B cell (primary cell): ENCODE measurements around the gene NAALADL1. TPM values are rescaled to one million over a fixed set of nuclear protein-coding genes. Genes with fewer than 3 reads are reported as not detected.

Experiments
- ATAC-seq: fragments of 200-7000 bp; cut with Tn5 transposase; one replicate; pipeline ENCODE4 v1.10.0; 2021; ENCODE audit warnings: low read depth, mild to moderate bottlenecking, moderate number of reproducible peaks, moderate library complexity
- CTCF ChIA-PET: fragments of 350-600 bp; sonication (Branson Sonifier 250); formaldehyde crosslinking; loops from one replicate; lab custom pipeline; 2021; ENCODE audit warnings: antibody characterized with exemption, inconsistent platforms; lab: Charles Lee
- POLR2A ChIA-PET: fragments of 350-600 bp; sonication (Branson Sonifier 250); formaldehyde crosslinking; loops from one replicate; lab custom pipeline; 2021; ENCODE audit warnings: antibody characterized with exemption; lab: Charles Lee
- DNase-seq: peaks from one replicate; pipeline ENCODE4 v3.0.0; 2013
- H2AFZ ChIP-seq: 2 replicates; pipeline ENCODE4 v1.6.1; 2012; ENCODE audit warnings: mild to moderate bottlenecking, low read depth, low read length; ENCODE audit not compliant: insufficient read depth, poor library complexity, severe bottlenecking
- H3K27ac ChIP-seq, 2 donors: 1 replicate in 1 of 2; 2 replicates in 1 of 2; pipeline ENCODE4 v1.5.1; 2012 to 2013; ENCODE audit warnings: low read length in 2 of 2, mild to moderate bottlenecking in 2 of 2, moderate library complexity in 1 of 2
- H3K27me3 ChIP-seq, 4 experiments: fragments of 200-600 bp in 1 of 4; sonication (generic) in 1 of 4; replicated peaks in 1 of 4; 1 replicate in 2 of 4; 2 replicates in 2 of 4; pipeline versions ENCODE4 v1.6.1 to v1.7.0; 2013 to 2016; ENCODE audit warnings: low read length in 3 of 4, mild to moderate bottlenecking in 2 of 4, mixed read lengths in 1 of 4, moderate library complexity in 1 of 4; ENCODE audit not compliant: insufficient read depth in 4 of 4, control insufficient read depth in 3 of 4; ENCODE audit errors: control extremely low read depth in 1 of 4
- H3K36me3 ChIP-seq, 2 experiments: replicated peaks in 1 of 2; 1 replicate in 1 of 2; 2 replicates in 1 of 2; pipeline versions ENCODE4 v1.6.1 to v1.7.1; 2013; ENCODE audit warnings: low read length in 1 of 2; ENCODE audit not compliant: insufficient read depth in 2 of 2, control insufficient read depth in 1 of 2; ENCODE audit errors: control extremely low read depth in 1 of 2, extremely low read depth in 1 of 2
- H3K4me1 ChIP-seq, 2 donors: fragments of 200-600 bp in 1 of 2; sonication (generic) in 1 of 2; 1 replicate in 1 of 2; 2 replicates in 1 of 2; pipeline versions ENCODE4 v1.5.1 to v1.6.1; 2013 to 2017; ENCODE audit warnings: low read length in 2 of 2; ENCODE audit not compliant: control insufficient read depth in 2 of 2, insufficient read depth in 2 of 2
- H3K4me2 ChIP-seq: replicated peaks from 2 replicates; pipeline ENCODE3; 2012; ENCODE audit warnings: mild to moderate bottlenecking, low read depth, low read length; ENCODE audit not compliant: poor library complexity, severe bottlenecking
- H3K4me3 ChIP-seq, 5 experiments: fragments of 200-600 bp in 1 of 5; sonication (generic) in 1 of 5; 1 replicate in 3 of 5; 2 replicates in 2 of 5; pipeline versions ENCODE4 v1.5.1 to v1.7.0; 2011 to 2016; ENCODE audit warnings: low read length in 4 of 5, mild to moderate bottlenecking in 4 of 5, low read depth in 2 of 5, control low read depth in 1 of 5, moderate library complexity in 1 of 5; ENCODE audit not compliant: insufficient read depth in 1 of 5; ENCODE audit errors: control extremely low read depth in 1 of 5, extremely low read depth in 1 of 5
- H3K79me2 ChIP-seq: fragments of 200-600 bp; sonication (generic); one replicate; pipeline ENCODE4 v1.6.0; 2016; ENCODE audit warnings: low read length; ENCODE audit not compliant: control insufficient read depth, insufficient read depth
- H3K9ac ChIP-seq: fragments of 200-600 bp; sonication (generic); 2 replicates; pipeline ENCODE4 v1.6.1; 2017; ENCODE audit warnings: mild to moderate bottlenecking, low read length, moderate library complexity
- H3K9me3 ChIP-seq, 3 donors: one replicate each; pipeline versions ENCODE4 v1.6.1 to v1.7.1; 2013; ENCODE audit warnings: low read length in 2 of 3; ENCODE audit not compliant: control insufficient read depth in 2 of 3, insufficient read depth in 1 of 3; ENCODE audit errors: control extremely low read depth in 1 of 3
- H4K20me1 ChIP-seq: 2 replicates; pipeline ENCODE4 v1.6.0; 2012; ENCODE audit warnings: mild to moderate bottlenecking, low read length; ENCODE audit not compliant: insufficient read depth, control insufficient read depth, poor library complexity, severe bottlenecking
- H3K27ac Mint-ChIP-seq: one replicate; pipeline ENCODE4 v1.8.0; 2021; ENCODE audit warnings: mixed read lengths
- H3K27me3 Mint-ChIP-seq: one replicate; pipeline ENCODE4 v1.8.0; 2021; ENCODE audit warnings: mixed read lengths
- H3K4me1 Mint-ChIP-seq: one replicate; pipeline ENCODE4 v1.8.0; 2021; ENCODE audit warnings: mixed read lengths
- H3K4me3 Mint-ChIP-seq: one replicate; pipeline ENCODE4 v1.8.0; 2021; ENCODE audit warnings: mixed read lengths
- H3K9me3 Mint-ChIP-seq: one replicate; pipeline ENCODE4 v1.8.0; 2022; ENCODE audit warnings: mixed read lengths; ENCODE audit not compliant: insufficient read depth
- EZH2 ChIP-seq: IDR thresholded peaks from 2 replicates; pipeline ENCODE4 v1.6.1; 2012; ENCODE audit warnings: borderline replicate concordance, low read depth, mild to moderate bottlenecking, moderate library complexity, low read length; ENCODE audit not compliant: insufficient read depth, poor library complexity, severe bottlenecking
- WGBS: methylation state at CpG from one replicate; pipeline ENCODE4 v1.1.5; 2013; ENCODE audit warnings: missing lambda C conversion rate; ENCODE audit not compliant: insufficient coverage; 5-methylcytosine and 5-hydroxymethylcytosine counted together
- intact Hi-C: fragments of 100-400 bp; cut with micrococcal nuclease; formaldehyde crosslinking; loops from one replicate; pipeline ENCODE4 v1.10.0; 2022
- polyA minus RNA-seq: library from RNA; depleted of rRNA, polyadenylated mRNA; stranded (reverse); fragments of >200 nt; gene quantifications from 2 replicates; pipeline ENCODE4 v1.2.3, GENCODE V29; 2012
- polyA plus RNA-seq: library from polyadenylated mRNA; depleted of rRNA; stranded (reverse); fragments of >200 nt; gene quantifications from 2 replicates; pipeline ENCODE4 v1.2.3, GENCODE V29; 2012
- total RNA-seq, 2 donors: library from RNA; stranded (reverse); fragments of 120-200 nt in 1 of 2; gene quantifications; 1 replicate in 1 of 2; 2 replicates in 1 of 2; pipeline versions ENCODE4 v1.2.3 to v1.2.4, GENCODE V29; 2013 to 2022
- TF ChIP-seq, protein P1 (sequence below): fragments of 200-600 bp; IDR thresholded peaks from one replicate; pipeline ENCODE4 v1.8.0; 2022; ENCODE audit warnings: antibody characterized with exemption, mild to moderate bottlenecking

Gene NAALADL1, protein sequence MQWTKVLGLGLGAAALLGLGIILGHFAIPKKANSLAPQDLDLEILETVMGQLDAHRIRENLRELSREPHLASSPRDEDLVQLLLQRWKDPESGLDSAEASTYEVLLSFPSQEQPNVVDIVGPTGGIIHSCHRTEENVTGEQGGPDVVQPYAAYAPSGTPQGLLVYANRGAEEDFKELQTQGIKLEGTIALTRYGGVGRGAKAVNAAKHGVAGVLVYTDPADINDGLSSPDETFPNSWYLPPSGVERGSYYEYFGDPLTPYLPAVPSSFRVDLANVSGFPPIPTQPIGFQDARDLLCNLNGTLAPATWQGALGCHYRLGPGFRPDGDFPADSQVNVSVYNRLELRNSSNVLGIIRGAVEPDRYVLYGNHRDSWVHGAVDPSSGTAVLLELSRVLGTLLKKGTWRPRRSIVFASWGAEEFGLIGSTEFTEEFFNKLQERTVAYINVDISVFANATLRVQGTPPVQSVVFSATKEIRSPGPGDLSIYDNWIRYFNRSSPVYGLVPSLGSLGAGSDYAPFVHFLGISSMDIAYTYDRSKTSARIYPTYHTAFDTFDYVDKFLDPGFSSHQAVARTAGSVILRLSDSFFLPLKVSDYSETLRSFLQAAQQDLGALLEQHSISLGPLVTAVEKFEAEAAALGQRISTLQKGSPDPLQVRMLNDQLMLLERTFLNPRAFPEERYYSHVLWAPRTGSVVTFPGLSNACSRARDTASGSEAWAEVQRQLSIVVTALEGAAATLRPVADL
- total RNA-seq (23.0 and 24.3 TPM in 2 replicates), polyA plus RNA-seq (30.8 and 40.2 TPM in 2 replicates), polyA minus RNA-seq (18.7 and 38.6 TPM in 2 replicates)
- 20.9 TPM for total RNA-seq (2013)

DNA sequence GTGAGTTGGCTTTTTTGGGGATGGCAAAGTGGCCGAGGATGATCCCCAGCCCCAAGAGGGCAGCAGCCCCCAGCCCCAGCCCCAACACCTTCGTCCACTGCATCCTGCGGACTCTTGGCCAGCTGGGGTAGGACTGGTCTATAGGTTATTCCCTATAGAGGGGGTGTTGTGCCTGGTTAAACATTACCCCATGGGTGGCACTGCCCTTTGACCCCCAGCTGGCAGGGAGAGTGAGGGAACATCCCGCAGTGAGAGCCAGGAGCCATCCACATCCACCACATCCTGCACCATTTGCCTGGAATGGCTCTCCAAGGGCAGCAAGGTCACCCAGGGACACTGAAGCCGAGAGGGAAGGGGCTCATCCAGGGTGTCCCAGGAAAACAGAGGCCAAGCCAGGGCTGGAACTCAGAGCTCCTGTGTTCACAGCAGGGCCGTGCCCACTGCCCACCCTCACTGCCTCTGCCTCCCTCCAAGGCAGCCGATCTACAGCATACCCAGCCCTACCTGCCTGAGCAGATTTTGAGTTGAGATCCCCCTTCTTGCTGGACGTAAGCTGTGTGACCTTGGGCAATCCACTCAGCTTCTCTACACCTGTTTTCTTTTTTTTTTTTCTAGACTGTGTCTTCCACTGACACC lies at the start of gene NAALADL1:
Gene NAALADL1, minus strand, starts transcription at position 135 of the 636 bp plus-strand sequence. Its CDS starts 32 bp downstream, at position 103.
- no peak within 1 kb of the TSS for H3K27ac Mint-ChIP-seq
- ChIA-PET CTCF (no interaction called here), POLR2A (no interaction called here)
- no peak within 1 kb of the TSS for H3K4me3 Mint-ChIP-seq
- Histone ChIP-seq H3K79me2 (no peaks in the 10 kb centered on the region), H3K4me3 (no peak within 1 kb of the TSS), H3K36me3 (no peaks in the 10 kb centered on the region), H3K9ac (no peak within 1 kb of the TSS), H3K27ac (no peak within 1 kb of the TSS), H3K4me1 (peaks cover 9 to 10% of the 10 kb centered on the region in 2 donors), H3K4me2 (no peak within 1 kb of the TSS), H4K20me1 (no peaks in the 10 kb centered on the region), H2AFZ (no peak within 1 kb of the TSS), H3K27me3 (peaks cover 0 to 2% (median 1%) of the 10 kb centered on the region in 4 experiments), H3K9me3 (peaks cover 0 to 3% (median 0%) of the 10 kb centered on the region in 3 donors)
- WGBS, result over 99% methylated on average over 6 of the region's 8 CpGs
- no peak for ATAC-seq
- no peak for TF ChIP-seq EZH2
- TF ChIP-seq, protein P1, sequence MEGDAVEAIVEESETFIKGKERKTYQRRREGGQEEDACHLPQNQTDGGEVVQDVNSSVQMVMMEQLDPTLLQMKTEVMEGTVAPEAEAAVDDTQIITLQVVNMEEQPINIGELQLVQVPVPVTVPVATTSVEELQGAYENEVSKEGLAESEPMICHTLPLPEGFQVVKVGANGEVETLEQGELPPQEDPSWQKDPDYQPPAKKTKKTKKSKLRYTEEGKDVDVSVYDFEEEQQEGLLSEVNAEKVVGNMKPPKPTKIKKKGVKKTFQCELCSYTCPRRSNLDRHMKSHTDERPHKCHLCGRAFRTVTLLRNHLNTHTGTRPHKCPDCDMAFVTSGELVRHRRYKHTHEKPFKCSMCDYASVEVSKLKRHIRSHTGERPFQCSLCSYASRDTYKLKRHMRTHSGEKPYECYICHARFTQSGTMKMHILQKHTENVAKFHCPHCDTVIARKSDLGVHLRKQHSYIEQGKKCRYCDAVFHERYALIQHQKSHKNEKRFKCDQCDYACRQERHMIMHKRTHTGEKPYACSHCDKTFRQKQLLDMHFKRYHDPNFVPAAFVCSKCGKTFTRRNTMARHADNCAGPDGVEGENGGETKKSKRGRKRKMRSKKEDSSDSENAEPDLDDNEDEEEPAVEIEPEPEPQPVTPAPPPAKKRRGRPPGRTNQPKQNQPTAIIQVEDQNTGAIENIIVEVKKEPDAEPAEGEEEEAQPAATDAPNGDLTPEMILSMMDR, result no peak
- H3K4me1 Mint-ChIP-seq, result peaks cover 12% of the 10 kb centered on the region
- no peaks in the 10 kb centered on the region for H3K9me3 Mint-ChIP-seq
- intact Hi-C loops, result no loop called here
- no peaks in the 10 kb centered on the region for H3K27me3 Mint-ChIP-seq
- no peak for DNase-seq
